Measurements from ENCODE around the gene TTC9C. TPM values are rescaled to one million over a fixed set of nuclear protein-coding genes. Genes with fewer than 3 reads are reported as not detected.

TTC9C gene, protein sequence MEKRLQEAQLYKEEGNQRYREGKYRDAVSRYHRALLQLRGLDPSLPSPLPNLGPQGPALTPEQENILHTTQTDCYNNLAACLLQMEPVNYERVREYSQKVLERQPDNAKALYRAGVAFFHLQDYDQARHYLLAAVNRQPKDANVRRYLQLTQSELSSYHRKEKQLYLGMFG
- 55.7 and 78.4 TPM in 2 replicates for total RNA-seq (ENCODE audit: low replicate concordance)

DNA sequence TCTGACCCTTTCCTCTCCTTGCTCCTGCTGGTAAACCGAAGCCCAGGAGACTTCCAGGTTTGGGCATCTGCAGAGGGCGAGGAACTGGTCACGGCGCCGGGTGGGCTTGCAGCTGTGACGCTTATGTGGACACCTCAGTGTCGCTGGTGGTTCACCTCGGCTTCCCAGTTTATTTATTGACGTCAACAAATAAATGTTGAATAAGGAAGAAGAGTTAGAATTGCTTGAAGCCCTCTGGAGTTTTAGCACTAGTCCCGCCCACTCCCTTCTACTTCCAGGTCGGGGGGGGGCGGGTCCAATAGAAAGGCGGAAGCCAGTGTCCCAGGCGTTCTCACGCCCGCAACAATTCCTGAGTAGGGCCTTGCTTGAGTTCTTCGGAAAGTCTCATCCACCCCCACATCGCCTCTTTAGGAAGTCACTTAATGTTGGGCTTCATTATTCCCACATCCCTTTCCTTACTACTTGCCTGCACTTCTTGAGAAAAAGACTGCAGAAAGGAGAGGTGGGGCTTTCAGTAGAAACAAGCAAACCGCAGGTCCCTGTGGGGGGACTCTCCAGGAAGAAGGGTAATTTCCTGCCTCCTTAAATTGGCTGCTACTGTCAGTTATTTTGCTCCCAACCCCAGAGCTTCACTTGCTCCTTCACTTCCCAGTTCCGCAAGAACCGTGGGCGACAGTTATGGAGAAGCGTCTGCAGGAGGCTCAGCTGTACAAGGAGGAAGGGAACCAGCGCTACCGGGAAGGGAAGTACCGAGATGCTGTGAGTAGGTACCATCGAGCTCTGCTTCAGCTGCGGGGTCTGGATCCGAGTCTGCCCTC lies at the start of gene TTC9C:
Gene TTC9C, plus strand, starts transcription at position 316 of the 818 bp plus-strand sequence. Its CDS starts 363 bp downstream, at position 679.
- Mint-ChIP-seq H3K36me3 (peaks cover 21% of the 10 kb centered on the region), H3K4me1 (peaks cover 44% of the 10 kb centered on the region), H3K27me3 (ENCODE audit: insufficient read depth, low read depth) (peaks cover 10% of the 10 kb centered on the region), H3K27ac (peak within 1 kb of the TSS; percentile 99), H3K9me3 (no peaks in the 10 kb centered on the region), H3K4me3 (peak within 1 kb of the TSS; percentile 93)
- no peaks in the 10 kb centered on the region for H3K9me3 ChIP-seq (ENCODE audit: low read depth)
- DNase-seq (ENCODE audit: low spot score) = peak; percentile 93
- H3K4me3 ChIP-seq = peak within 1 kb of the TSS; percentile 79
- peaks cover 18% of the 10 kb centered on the region for H3K4me1 ChIP-seq
- H3F3A ChIP-seq (ENCODE audit: low read depth) = peaks cover 42% of the 10 kb centered on the region
- peak within 1 kb of the TSS; percentile 87 for H3K9ac ChIP-seq
- H3K79me2 ChIP-seq (ENCODE audit: low read depth) = peaks cover 85% of the 10 kb centered on the region
- peak within 1 kb of the TSS; percentile 98 for H3K27ac ChIP-seq
- H2AFZ ChIP-seq (replicated peaks) = peak within 1 kb of the TSS; percentile 96
- H3K36me3 ChIP-seq = peaks cover 10% of the 10 kb centered on the region
- peak within 1 kb of the TSS; percentile 95 for H3K4me2 ChIP-seq
- no peaks in the 10 kb centered on the region for H3K27me3 ChIP-seq
- TF ChIP-seq EZH2 (IDR thresholded peaks at IDR 0.05) = no peak
- TF ChIP-seq EZH2phosphoT487 (IDR thresholded peaks at IDR 0.05) = no peak
- TF ChIP-seq, protein P1, sequence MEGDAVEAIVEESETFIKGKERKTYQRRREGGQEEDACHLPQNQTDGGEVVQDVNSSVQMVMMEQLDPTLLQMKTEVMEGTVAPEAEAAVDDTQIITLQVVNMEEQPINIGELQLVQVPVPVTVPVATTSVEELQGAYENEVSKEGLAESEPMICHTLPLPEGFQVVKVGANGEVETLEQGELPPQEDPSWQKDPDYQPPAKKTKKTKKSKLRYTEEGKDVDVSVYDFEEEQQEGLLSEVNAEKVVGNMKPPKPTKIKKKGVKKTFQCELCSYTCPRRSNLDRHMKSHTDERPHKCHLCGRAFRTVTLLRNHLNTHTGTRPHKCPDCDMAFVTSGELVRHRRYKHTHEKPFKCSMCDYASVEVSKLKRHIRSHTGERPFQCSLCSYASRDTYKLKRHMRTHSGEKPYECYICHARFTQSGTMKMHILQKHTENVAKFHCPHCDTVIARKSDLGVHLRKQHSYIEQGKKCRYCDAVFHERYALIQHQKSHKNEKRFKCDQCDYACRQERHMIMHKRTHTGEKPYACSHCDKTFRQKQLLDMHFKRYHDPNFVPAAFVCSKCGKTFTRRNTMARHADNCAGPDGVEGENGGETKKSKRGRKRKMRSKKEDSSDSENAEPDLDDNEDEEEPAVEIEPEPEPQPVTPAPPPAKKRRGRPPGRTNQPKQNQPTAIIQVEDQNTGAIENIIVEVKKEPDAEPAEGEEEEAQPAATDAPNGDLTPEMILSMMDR (IDR thresholded peaks at IDR 0.05) = no peak
- peaks cover 39% of the 10 kb centered on the region for H4K20me1 ChIP-seq (ENCODE audit: low read depth)

DNA sequence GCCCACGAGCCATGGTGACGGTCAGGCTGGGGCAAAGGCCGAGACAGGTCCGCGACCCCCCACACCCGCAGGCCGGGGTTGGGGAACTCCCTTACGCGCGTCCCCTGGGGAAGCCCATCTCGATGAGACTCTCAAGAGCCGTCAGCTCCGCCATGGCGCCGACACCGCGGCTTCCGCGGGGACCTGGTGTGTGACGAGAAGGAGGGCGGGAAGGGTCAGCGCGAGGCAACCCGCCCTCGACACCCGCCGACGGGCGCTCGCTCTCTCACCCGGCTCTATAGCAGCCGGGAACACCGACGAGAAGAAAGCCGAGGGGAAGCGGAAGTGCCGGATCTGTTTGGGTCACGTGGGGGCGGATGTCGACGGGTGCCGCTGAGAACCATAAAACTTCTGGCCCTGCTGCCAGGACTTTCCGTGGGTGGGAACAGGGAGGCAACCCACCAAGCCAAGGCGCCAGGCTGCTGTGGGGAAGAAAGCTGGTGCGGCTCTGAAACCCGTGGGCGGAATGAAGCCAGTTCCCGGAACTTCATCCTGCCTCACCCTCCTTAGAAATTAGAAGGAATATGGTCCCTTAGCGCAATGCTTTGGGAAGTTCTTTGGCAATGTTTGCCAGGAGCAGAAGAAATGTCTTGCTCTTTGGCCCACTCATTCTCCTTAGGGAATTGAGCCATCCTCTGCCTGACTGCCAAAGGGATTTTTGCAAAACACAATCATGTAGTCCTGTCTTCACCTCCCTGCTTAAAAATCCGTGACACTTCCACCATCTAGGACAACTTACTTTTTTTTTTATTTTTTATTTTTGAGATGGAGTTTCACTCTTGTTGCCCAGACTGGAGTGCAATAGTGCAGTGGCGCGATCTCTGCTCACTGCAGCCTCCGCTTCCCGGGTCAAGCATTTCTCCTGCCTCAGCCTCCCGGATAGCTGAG lies 49.3 kb upstream of the TTC9C start, which contains the start of gene UBXN1:
Gene UBXN1, minus strand, starts transcription at position 304 of the 927 bp plus-strand sequence. Its CDS starts 150 bp downstream, at position 154.
- H3K9me3 ChIP-seq (ENCODE audit: low read depth) = no peaks in the 10 kb centered on the region
- H3K79me2 ChIP-seq (ENCODE audit: low read depth) = peaks cover 20% of the 10 kb centered on the region
- TF ChIP-seq EZH2phosphoT487 (IDR thresholded peaks at IDR 0.05) (no peak), EZH2 (IDR thresholded peaks at IDR 0.05) (no peak)
- TF ChIP-seq, protein P1 (IDR thresholded peaks at IDR 0.05) = no peak
- peaks cover 17% of the 10 kb centered on the region for H3K36me3 Mint-ChIP-seq
- peak within 1 kb of the TSS; percentile 85 for H3K4me3 ChIP-seq
- H4K20me1 ChIP-seq (ENCODE audit: low read depth) = peaks cover 8% of the 10 kb centered on the region
- H3K4me2 ChIP-seq = peak within 1 kb of the TSS; percentile 96
- H3K27me3 Mint-ChIP-seq (ENCODE audit: insufficient read depth, low read depth) = peaks cover 2% of the 10 kb centered on the region
- H2AFZ ChIP-seq (replicated peaks) = peak within 1 kb of the TSS; percentile 77
- H3K9ac ChIP-seq = peak within 1 kb of the TSS; percentile 88
- no peaks in the 10 kb centered on the region for H3K9me3 Mint-ChIP-seq
- H3K27me3 ChIP-seq = no peaks in the 10 kb centered on the region
- peaks cover 44% of the 10 kb centered on the region for H3F3A ChIP-seq (ENCODE audit: low read depth)
- H3K27ac Mint-ChIP-seq = peak within 1 kb of the TSS; percentile 99
- no peaks in the 10 kb centered on the region for H3K36me3 ChIP-seq
- H3K4me3 Mint-ChIP-seq = peak within 1 kb of the TSS; percentile 93
- H3K27ac ChIP-seq = no peak within 1 kb of the TSS
- peaks cover 7% of the 10 kb centered on the region for H3K4me1 ChIP-seq
- DNase-seq (ENCODE audit: low spot score) = peak; percentile 85
- H3K4me1 Mint-ChIP-seq = peaks cover 27% of the 10 kb centered on the region

DNA sequence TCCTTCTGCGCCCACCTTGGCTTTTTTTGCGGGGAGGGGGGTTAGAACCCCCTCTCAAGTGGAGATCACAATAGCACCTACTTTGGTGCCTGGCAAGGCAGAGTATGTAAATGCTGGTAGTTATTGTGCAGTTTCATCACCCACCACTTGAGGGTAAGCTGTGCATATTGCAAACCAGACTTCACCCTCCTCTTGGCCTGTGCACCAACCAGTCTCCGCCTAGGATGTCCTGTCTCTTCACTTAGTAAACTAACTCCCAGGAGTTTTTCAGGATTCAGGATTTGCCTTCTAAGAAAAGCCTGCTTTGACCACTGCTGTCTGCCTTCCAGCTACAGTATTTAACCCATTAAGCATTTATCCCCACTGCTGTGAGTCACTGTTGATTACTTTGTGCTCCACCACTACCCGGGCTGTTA lies 47.5 kb upstream of the TTC9C start:
- no peak overlapping the region for H3K9ac ChIP-seq
- no peak overlapping the region for H3K27ac ChIP-seq
- H3F3A ChIP-seq (ENCODE audit: low read depth) = peaks cover 34% of the 10 kb centered on the region
- peak; percentile 51 for DNase-seq (ENCODE audit: low spot score)
- no peak overlapping the region for H3K4me3 ChIP-seq
- H2AFZ ChIP-seq (replicated peaks) = peak overlapping the region; percentile 45
- H3K4me2 ChIP-seq = no peak overlapping the region
- Mint-ChIP-seq H3K27me3 (ENCODE audit: insufficient read depth, low read depth) (peaks cover 2% of the 10 kb centered on the region), H3K27ac (peak overlapping the region; percentile 95), H3K9me3 (no peaks in the 10 kb centered on the region), H3K4me1 (peaks cover 27% of the 10 kb centered on the region), H3K4me3 (peak overlapping the region; percentile 73), H3K36me3 (peaks cover 12% of the 10 kb centered on the region)
- H4K20me1 ChIP-seq (ENCODE audit: low read depth) = peaks cover 8% of the 10 kb centered on the region
- no peaks in the 10 kb centered on the region for H3K27me3 ChIP-seq
- TF ChIP-seq EZH2 (IDR thresholded peaks at IDR 0.05) = no peak
- TF ChIP-seq EZH2phosphoT487 (IDR thresholded peaks at IDR 0.05) = no peak
- TF ChIP-seq, protein P1 (IDR thresholded peaks at IDR 0.05) = peak; percentile 44
- H3K9me3 ChIP-seq (ENCODE audit: low read depth) = no peaks in the 10 kb centered on the region
- H3K79me2 ChIP-seq (ENCODE audit: low read depth) = peaks cover 20% of the 10 kb centered on the region
- peaks cover 7% of the 10 kb centered on the region for H3K4me1 ChIP-seq
- H3K36me3 ChIP-seq = no peaks in the 10 kb centered on the region

All from neural progenitor cell (in vitro differentiated cells).